Gastrocnemius medialis (tissue), 4 donors: ENCODE data around the gene YWHAH. TPM values are rescaled to one million over a fixed set of nuclear protein-coding genes. Genes with fewer than 3 reads are reported as not detected.
A peak's percentile ranks its signal among the peaks of the same experiment; 100 is the strongest.

Source experiments
- ATAC-seq, 2 donors: fragments of 150-250 bp; one replicate each; pipeline ENCODE4 v1.9.1; 2016
- DNase-seq, 2 donors: peaks; one replicate each; pipeline ENCODE4 v3.0.0-alpha.2; 2019
- H3K27ac ChIP-seq, 4 donors: fragments of 200-600 bp; sonication (generic); 1 replicate in 1 of 4; 2 replicates in 3 of 4; pipeline ENCODE4 v1.5.1; 2016 to 2018; ENCODE audit warnings: mild to moderate bottlenecking in 2 of 4, moderate library complexity in 1 of 4
- H3K27me3 ChIP-seq, 3 donors: fragments of 200-600 bp; sonication (generic) in 2 of 3; 1 replicate in 1 of 3; 2 replicates in 2 of 3; pipeline versions ENCODE4 v1.5.1 to v1.6.0; 2016 to 2019; ENCODE audit warnings: mild to moderate bottlenecking in 1 of 3, moderate library complexity in 1 of 3
- H3K36me3 ChIP-seq, 2 donors: fragments of 200-600 bp; sonication (generic) in 1 of 2; one replicate each; pipeline ENCODE4 v1.5.1; 2017 to 2018
- H3K4me1 ChIP-seq, 2 donors: fragments of 200-600 bp; sonication (generic) in 1 of 2; one replicate each; pipeline ENCODE4 v1.5.1; 2016 to 2017; ENCODE audit warnings: mild to moderate bottlenecking in 2 of 2
- H3K4me3 ChIP-seq, 4 donors: fragments of 200-600 bp; sonication (generic) in 3 of 4; 1 replicate in 1 of 4; 2 replicates in 3 of 4; pipeline ENCODE4 v1.5.1; 2016 to 2019; ENCODE audit warnings: mild to moderate bottlenecking in 2 of 4
- H3K9me3 ChIP-seq, 3 donors: fragments of 200-600 bp; sonication (generic) in 2 of 3; 1 replicate in 1 of 3; 2 replicates in 2 of 3; pipeline ENCODE4 v1.5.1; 2016 to 2019
- CTCF ChIP-seq, 5 experiments: fragments of 450-650 bp in 3 of 5; fragments of 200-600 bp in 2 of 5; sonication (generic) in 2 of 5; IDR thresholded peaks in 4 of 5; conservative IDR thresholded peaks in 1 of 5; 1 replicate in 4 of 5; 2 replicates in 1 of 5; pipeline ENCODE4 v1.5.1; 2016 to 2019; ENCODE audit warnings: antibody characterized with exemption in 5 of 5, mild to moderate bottlenecking in 3 of 5, moderate library complexity in 3 of 5
- POLR2A ChIP-seq, 2 donors: fragments of 450-650 bp; IDR thresholded peaks; one replicate each; pipeline ENCODE4 v1.6.1; 2017; ENCODE audit warnings: antibody characterized with exemption in 2 of 2, mild to moderate bottlenecking in 2 of 2, moderate library complexity in 2 of 2
- in situ Hi-C, 4 donors: fragments of 200-750 bp; cut with MboI; loops; one replicate each; pipeline versions ENCODE4 v1.15.0 to v1.8.0; 2017; ENCODE audit warnings: low sequenced_read_pairs in 4 of 4
- intact Hi-C: fragments of 100-400 bp; cut with DNase I; formaldehyde crosslinking; loops from one replicate; pipeline ENCODE4 v1.15.1; 2023; ENCODE audit warnings: low total_unique reads
- total RNA-seq, 4 donors: library from RNA; depleted of rRNA; stranded (reverse); fragments of >200 nt; gene quantifications; one replicate each; pipeline versions ENCODE4 v1.1.0 to v1.2.3, GENCODE V29; 2016

Gene YWHAH
- total RNA-seq, 4 donors from 2014 or later = 26.6 to 65.8 (median 45.7) TPM

GRCh38 chr22:31952472-31952871 is 8.1 kb downstream of the YWHAH start:
- TF ChIP-seq POLR2A (IDR thresholded peaks at IDR 0.05) (no peak), CTCF (IDR thresholded peaks at IDR 0.05 in 4 of 5, conservative IDR thresholded peaks at IDR 0.05 in 1 of 5) (no peak)
- no peak for ATAC-seq
- no peak for DNase-seq
- Histone ChIP-seq H3K4me3 (no peak overlapping the region), H3K27ac (peak overlapping the region; percentile 76 to 79 (median 78)), H3K4me1 (peaks cover 27 to 39% of the 10 kb centered on the region in 2 donors), H3K27me3 (no peaks in the 10 kb centered on the region), H3K36me3 (peaks cover 0 to 22% of the 10 kb centered on the region in 2 donors), H3K9me3 (no peaks in the 10 kb centered on the region)
- intact Hi-C loops (no loop called here), in situ Hi-C loops (loop anchor here in 1 of 4 donors (25.0 kb wide), 1 partner anchor 510 kb away; the partner anchor contains the start of genes BPIFC and FBXO7)

- Histone ChIP-seq H3K27ac (peak overlapping the region; percentile 76 to 79 (median 78)), H3K4me3 (no peak overlapping the region), H3K9me3 (no peaks in the 10 kb centered on the region), H3K4me1 (peaks cover 27 to 39% of the 10 kb centered on the region in 2 donors), H3K27me3 (no peaks in the 10 kb centered on the region), H3K36me3 (peaks cover 0 to 24% of the 10 kb centered on the region in 2 donors)
- TF ChIP-seq POLR2A (IDR thresholded peaks at IDR 0.05) (no peak), CTCF (IDR thresholded peaks at IDR 0.05 in 4 of 5, conservative IDR thresholded peaks at IDR 0.05 in 1 of 5) (no peak)
- in situ Hi-C loops = loop anchor here in 1 of 4 donors (25.0 kb wide), 1 partner anchor 509 kb away; the partner anchor contains the start of genes BPIFC and FBXO7
- DNase-seq (no peak), ATAC-seq (no peak)
- intact Hi-C loops = no loop called here
Measured at GRCh38 chr22:31953261-31953660, 8.9 kb downstream of the YWHAH start.

GRCh38 chr22:31954535-31955523 is 10.5 kb downstream of the YWHAH start:
- in situ Hi-C loops = loop anchor here in 1 of 4 donors (25.0 kb wide), 1 partner anchor 507 kb away; the partner anchor contains the start of genes BPIFC and FBXO7
- peak; percentile 95 to 97 for ATAC-seq
- DNase-seq = peak; percentile 55 to 79
- Histone ChIP-seq H3K4me3 (no peak overlapping the region), H3K27me3 (no peaks in the 10 kb centered on the region), H3K9me3 (no peaks in the 10 kb centered on the region), H3K27ac (peak overlapping the region; percentile 76 to 79 (median 78)), H3K4me1 (peaks cover 27 to 39% of the 10 kb centered on the region in 2 donors), H3K36me3 (peaks cover 0 to 24% of the 10 kb centered on the region in 2 donors)
- intact Hi-C loops = no loop called here
- TF ChIP-seq POLR2A (IDR thresholded peaks at IDR 0.05) = peak in 1 of 2 donors; percentile 39
- no peak for TF ChIP-seq CTCF (IDR thresholded peaks at IDR 0.05 in 4 of 5, conservative IDR thresholded peaks at IDR 0.05 in 1 of 5)

GRCh38 chr22:31956360-31956759 is 12.0 kb downstream of the YWHAH start:
- TF ChIP-seq CTCF (IDR thresholded peaks at IDR 0.05 in 4 of 5, conservative IDR thresholded peaks at IDR 0.05 in 1 of 5) = no peak
- no peak for TF ChIP-seq POLR2A (IDR thresholded peaks at IDR 0.05)
- H3K9me3 ChIP-seq = no peaks in the 10 kb centered on the region
- DNase-seq (no peak), ATAC-seq (no peak)
- H3K4me1 ChIP-seq = peaks cover 27 to 30% of the 10 kb centered on the region in 2 donors
- in situ Hi-C loops (loop anchor here in 1 of 4 donors (25.0 kb wide), 1 partner anchor 506 kb away; the partner anchor contains the start of genes BPIFC and FBXO7), intact Hi-C loops (no loop called here)
- no peaks in the 10 kb centered on the region for H3K27me3 ChIP-seq
- peaks cover 0 to 18% of the 10 kb centered on the region in 2 donors for H3K36me3 ChIP-seq
- H3K27ac ChIP-seq = no peak overlapping the region
- H3K4me3 ChIP-seq = no peak overlapping the region
